Heart right ventricle (tissue), 16 donors: ENCODE measurements around the gene CD209. TPM values are rescaled to one million over a fixed set of nuclear protein-coding genes. Genes with fewer than 3 reads are reported as not detected.
A peak's percentile ranks its signal among the peaks of the same experiment; 100 is the strongest.

ENCODE experiments used
- ATAC-seq, 8 donors: fragments of 200-7000 bp; cut with Tn5 transposase; one replicate each; pipeline ENCODE4 v1.9.1; 2020; ENCODE audit warnings: mild to moderate bottlenecking in 8 of 8, moderate library complexity in 8 of 8, moderate number of reproducible peaks in 1 of 8
- DNase-seq, 2 donors: peaks; one replicate each; pipeline ENCODE4 v3.0.0-alpha.2; 2020
- H3K27ac ChIP-seq, 10 donors: fragments of 200-600 bp; sonication (generic) in 2 of 10; one replicate each; pipeline versions ENCODE4 v1.5.0 to v1.8.0; 2020 to 2022; ENCODE audit warnings: mild to moderate bottlenecking in 3 of 10
- H3K27me3 ChIP-seq, 7 donors: fragments of 200-600 bp; one replicate each; pipeline ENCODE4 v1.8.0; 2021 to 2022; ENCODE audit warnings: mild to moderate bottlenecking in 2 of 7
- H3K36me3 ChIP-seq, 9 donors: fragments of 200-600 bp; sonication (generic) in 1 of 9; one replicate each; pipeline versions ENCODE4 v1.5.0 to v1.8.0; 2020 to 2022; ENCODE audit warnings: mild to moderate bottlenecking in 2 of 9
- H3K4me1 ChIP-seq, 9 donors: fragments of 200-600 bp; sonication (generic) in 1 of 9; one replicate each; pipeline versions ENCODE4 v1.5.0 to v1.8.0; 2020 to 2022; ENCODE audit warnings: mild to moderate bottlenecking in 4 of 9
- H3K4me3 ChIP-seq, 10 donors: fragments of 200-600 bp; sonication (generic) in 2 of 10; one replicate each; pipeline versions ENCODE4 v1.5.0 to v1.8.0; 2020 to 2022; ENCODE audit warnings: mild to moderate bottlenecking in 7 of 10, moderate library complexity in 2 of 10
- H3K9me3 ChIP-seq, 11 donors: fragments of 200-600 bp in 10 of 11; sonication (generic) in 2 of 11; one replicate each; pipeline versions ENCODE4 v1.5.0 to v1.8.0; 2013 to 2022; ENCODE audit warnings: mild to moderate bottlenecking in 2 of 11, control low read depth in 1 of 11, moderate library complexity in 1 of 11
- CTCF ChIP-seq, 9 donors: fragments of 200-600 bp; sonication (generic) in 2 of 9; IDR thresholded peaks; one replicate each; pipeline versions ENCODE4 v1.5.0 to v1.8.0; 2021 to 2022; ENCODE audit warnings: antibody characterized with exemption in 9 of 9, mild to moderate bottlenecking in 5 of 9, moderate library complexity in 1 of 9
- WGBS, 2 donors: extraction: QIAGEN DNeasy Blood & Tissue Kit; methylation state at CpG; one replicate each; pipeline ENCODE4 v1.1.7; 2013; ENCODE audit warnings: inconsistent platforms in 1 of 2; 5-methylcytosine and 5-hydroxymethylcytosine counted together
- intact Hi-C, 10 donors: fragments of 100-400 bp; cut with DNase I; formaldehyde crosslinking; loops; one replicate each; pipeline versions ENCODE4 v1.11.1 to v1.14.2; 2022
- polyA plus RNA-seq, 2 donors: library from polyadenylated mRNA; stranded (reverse); fragments of 200-250 nt; gene quantifications; one replicate each; pipeline ENCODE4 v1.2.3, GENCODE V29; 2013
- total RNA-seq, 10 donors: library from RNA; stranded (reverse); fragmentation: NEBNext Ultra II Directional in 3 of 10; extraction: Animal tissue kit (Norgen Biotek cat#: 25700) in 3 of 10; gene quantifications; one replicate each; pipeline versions ENCODE4 v1.2.1 to v1.2.4, GENCODE V29; 2021 to 2023
- donor health status: Arrhythmogenic right ventricular cardiomyopathy.
- donor health status: ischemic (EF 13 %, LVEDD 7.1; RV severe dilation, severe dysfunction).
- donor health status: healthy with polysubstance abuse.
- donor health status: DM: no; HTN: yes; CAD: no.
- donor health status: DM: no; HTN: no; CAD: no.
- donor health status: ischemic (EF 25% LVEDD 6.9; RV normal size, moderate dysfunction).
- donor health status: ischemic (EF 25% LVEDD 5.7; RV mildly dilated, moderate dysfunction).
- donor health status: healthy.
- donor health status: DM: yes; HTN: yes; CAD: no.
- donor health status: Ischemic cardiomyopathy.
- donor health status: ischemic (EF 35%, LVEDD 5.7; RV mildly dilated, moderate dysfunction).
- donor health status: nonischemic (EF 11% LVEDD 7.7; RV severe dilation, severe dysfunction).
- donor health status: DM: yes; HTN: yes; CAD: no.
- donor health status: PGD.
- donor health status: ischemic (EF 29% LVEDD 5.4; RV normal size, mild dysfunction).
- donor health status: nonischemic (EF 23%, LVEDD 6.1; RV moderate dilation, normal function).

The CD209 gene
- total and polyA plus RNA-seq, 12 donors, result 0.54 to 29.6 (median 3.8) TPM

GRCh38 chr19:7788178-7788932 is 41.0 kb upstream of the CD209 start:
- TF ChIP-seq CTCF (IDR thresholded peaks at IDR 0.05), result no peak
- H3K4me1 ChIP-seq, result peaks cover 0 to 24% (median 0%) of the 10 kb centered on the region in 9 donors
- WGBS, 2 donors, result 1 to 3% methylated on average over 56 to 67 of the region's 67 CpGs
- H3K36me3 ChIP-seq, result no peaks in the 10 kb centered on the region
- H3K9me3 ChIP-seq, result peaks cover 0 to 10% (median 0%) of the 10 kb centered on the region in 11 donors
- no peak overlapping the region for H3K27ac ChIP-seq
- no peak for DNase-seq
- ATAC-seq, result peak in 5 of 8 donors; percentile 9 to 59 (median 25)
- peak overlapping the region in 7 of 10 donors; percentile 2 to 37 (median 15) for H3K4me3 ChIP-seq
- intact Hi-C loops, result loop anchor here in 1 of 10 donors (10.0 kb wide), 1 partner anchor 204 kb away; no protein-coding TSS in a partner anchor
- H3K27me3 ChIP-seq, result peaks cover 9 to 80% (median 59%) of the 10 kb centered on the region in 7 donors

GRCh38 chr19:7787602-7788177 is 40.4 kb upstream of the CD209 start:
- peaks cover 0 to 24% (median 0%) of the 10 kb centered on the region in 9 donors for H3K4me1 ChIP-seq
- peak overlapping the region in 1 of 10 donors; percentile 61 for H3K27ac ChIP-seq
- no peak for DNase-seq
- 7 to 11% methylated on average over 22 of the region's 22 CpGs for WGBS, 2 donors
- peaks cover 9 to 83% (median 63%) of the 10 kb centered on the region in 7 donors for H3K27me3 ChIP-seq
- peaks cover 0 to 10% (median 0%) of the 10 kb centered on the region in 11 donors for H3K9me3 ChIP-seq
- intact Hi-C loops, result loop anchor here in 1 of 10 donors (10.0 kb wide), 1 partner anchor 203 kb away; no protein-coding TSS in a partner anchor
- H3K36me3 ChIP-seq, result no peaks in the 10 kb centered on the region
- no peak for ATAC-seq
- peak overlapping the region in 7 of 10 donors; percentile 2 to 37 (median 15) for H3K4me3 ChIP-seq
- no peak for TF ChIP-seq CTCF (IDR thresholded peaks at IDR 0.05)

- H3K36me3 ChIP-seq, result no peaks in the 10 kb centered on the region
- 16 to 17% methylated on average over 10 of the region's 10 CpGs for WGBS, 2 donors
- ATAC-seq (peak in 6 of 8 donors; percentile 54 to 80 (median 60)), DNase-seq (peak in 1 of 2 donors; percentile 29)
- TF ChIP-seq CTCF (IDR thresholded peaks at IDR 0.05), result no peak
- H3K4me1 ChIP-seq, result peaks cover 0 to 24% (median 0%) of the 10 kb centered on the region in 9 donors
- intact Hi-C loops, result loop anchor here in 1 of 10 donors (10.0 kb wide), 1 partner anchor 202 kb away; no protein-coding TSS in a partner anchor
- H3K27ac ChIP-seq, result peak overlapping the region in 1 of 10 donors; percentile 61
- H3K27me3 ChIP-seq, result peaks cover 9 to 88% (median 64%) of the 10 kb centered on the region in 7 donors
- peaks cover 0 to 10% (median 0%) of the 10 kb centered on the region in 11 donors for H3K9me3 ChIP-seq
- peak overlapping the region in 3 of 10 donors; percentile 2 to 37 (median 21) for H3K4me3 ChIP-seq
Measured at GRCh38 chr19:7787141-7787540, 39.8 kb upstream of the CD209 start.

GRCh38 chr19:7784856-7785255 is 37.5 kb upstream of the CD209 start:
- intact Hi-C loops, result loop anchor here in 1 of 10 donors (10.0 kb wide), 1 partner anchor 200 kb away; no protein-coding TSS in a partner anchor
- Histone ChIP-seq H3K9me3 (peaks cover 0 to 10% (median 0%) of the 10 kb centered on the region in 11 donors), H3K4me1 (peaks cover 0 to 24% (median 0%) of the 10 kb centered on the region in 9 donors), H3K4me3 (no peak overlapping the region), H3K36me3 (no peaks in the 10 kb centered on the region), H3K27me3 (peaks cover 9 to 89% (median 73%) of the 10 kb centered on the region in 7 donors), H3K27ac (no peak overlapping the region)
- no peak for TF ChIP-seq CTCF (IDR thresholded peaks at IDR 0.05)
- no peak for DNase-seq
- ATAC-seq, result no peak
